ENCODE results near the gene LIFR. TPM values are rescaled to one million over a fixed set of nuclear protein-coding genes. Genes with fewer than 3 reads are reported as not detected.
A peak's percentile ranks its signal among the peaks of the same experiment; 100 is the strongest.

LIFR gene
- total RNA-seq, 1 experiment from 2014 or later = 7.8 TPM

- no peak overlapping the region for H3K4me2 ChIP-seq (ENCODE audit: insufficient read depth, insufficient read length, low read length)
- no peak overlapping the region for H2AK5ac ChIP-seq (ENCODE audit: insufficient read length, low read length)
- peaks cover 4% of the 10 kb centered on the region for H3K79me1 ChIP-seq (ENCODE audit: insufficient read depth, low read depth, low read length, poor library complexity, severe bottlenecking)
- peaks cover 0 to 2% (median 0%) of the 10 kb centered on the region in 3 experiments; a peak in 2 of 7 replicates for H3K36me3 Mint-ChIP-seq (ENCODE audit: insufficient read depth in 1 of 3, low read depth in 3 of 3)
- H3K4me3 Mint-ChIP-seq = no peak overlapping the region; a peak in 1 of 5 replicates
- H4K91ac ChIP-seq (ENCODE audit: insufficient read length, low read depth, low read length) = no peak overlapping the region
- H3K4me1 Mint-ChIP-seq = peaks cover 18% of the 10 kb centered on the region in 2 experiments
- peaks cover 2% of the 10 kb centered on the region for H3K27me3 Mint-ChIP-seq (ENCODE audit: low read depth)
- no peak overlapping the region for H3K14ac ChIP-seq (ENCODE audit: insufficient read depth, low read length)
- H3K4ac ChIP-seq (ENCODE audit: low read depth, low read length) = no peak overlapping the region
- no peak overlapping the region for H2AFZ ChIP-seq (ENCODE audit: low read length)
- H3K23me2 ChIP-seq (ENCODE audit: insufficient read length, low read depth, low read length, poor library complexity, severe bottlenecking) = peaks cover 9% of the 10 kb centered on the region
- H3T11ph ChIP-seq (ENCODE audit: low read length) = no peak overlapping the region
- no peak overlapping the region for H2BK120ac ChIP-seq (ENCODE audit: low read depth, low read length, poor library complexity, severe bottlenecking)
- no peaks in the 10 kb centered on the region for H4K20me1 ChIP-seq (ENCODE audit: control insufficient read depth, insufficient read depth, insufficient read length)
- H3K18ac ChIP-seq (ENCODE audit: insufficient read length, low read depth, low read length) = no peak overlapping the region
- no peak overlapping the region for H3K23ac ChIP-seq (ENCODE audit: insufficient read length, low read depth, low read length)
- H3K27ac ChIP-seq (ENCODE audit: insufficient read length, low read depth, low read length) = no peak overlapping the region
- no peak overlapping the region for H2BK12ac ChIP-seq (ENCODE audit: insufficient read length, low read depth, low read length)
- no peak overlapping the region for H4K5ac ChIP-seq (ENCODE audit: insufficient read length, low read depth, low read length)
- H4K8ac ChIP-seq (replicated peaks; ENCODE audit: insufficient read length, low read depth, low read length) = no peak overlapping the region
- no peaks in the 10 kb centered on the region for H3K9me3 Mint-ChIP-seq
- H3K9ac ChIP-seq (ENCODE audit: extremely low read depth, insufficient read length, low read length) = no peak overlapping the region
- peak overlapping the region in 2 of 3 experiments; percentile 1 to 16; a peak in 1 of 7 replicates for H3K27ac Mint-ChIP-seq
- no peak overlapping the region for H2BK15ac ChIP-seq (ENCODE audit: low read depth, low read length)
- DNase-seq = no peak
- H3K27me3 ChIP-seq (ENCODE audit: insufficient read depth, low read length) = no peaks in the 10 kb centered on the region
- no CpG with 5 or more reads among the region's 2 CpGs for WGBS (ENCODE audit: extremely low coverage, insufficient read length, low lambda C conversion rate)
- no peak overlapping the region for H3K56ac ChIP-seq (ENCODE audit: insufficient read length, low read depth, low read length)
- no peaks in the 10 kb centered on the region for H3K9me3 ChIP-seq (ENCODE audit: control insufficient read depth, low read depth, low read length)
- no peaks in the 10 kb centered on the region; the same call in 1 of the 2 replicates for H3K79me2 ChIP-seq (ENCODE audit: insufficient read depth, low read length)
- no peak overlapping the region for H2BK5ac ChIP-seq (ENCODE audit: insufficient read length, low read length)
- no peak for TF ChIP-seq CTCF (conservative IDR thresholded peaks at IDR 0.05)
- peaks cover 3% of the 10 kb centered on the region for H3K4me1 ChIP-seq (ENCODE audit: insufficient read depth, low read length)
- H2BK20ac ChIP-seq (ENCODE audit: low read depth, low read length, poor library complexity, severe bottlenecking) = no peak overlapping the region
These were observed 3.4 kb downstream of the LIFR start for GRCh38 chr5:38553001-38553521.

Data from H9 (cell line).